H1 (cell line): ENCODE results near the gene RHBDL2. TPM values are rescaled to one million over a fixed set of nuclear protein-coding genes. Genes with fewer than 3 reads are reported as not detected.

ENCODE experiments used
- CTCF ChIA-PET: fragments of 300-600 bp; sonication (Branson Sonifier 250); formaldehyde crosslinking; loops from one replicate; lab custom pipeline; 2021; ENCODE audit not compliant: partially characterized antibody; lab: Charles Lee
- POLR2A ChIA-PET: fragments of 300-600 bp; sonication (Branson Sonifier 250); formaldehyde crosslinking; loops from one replicate; lab custom pipeline; 2021; ENCODE audit warnings: inconsistent platforms; ENCODE audit not compliant: partially characterized antibody; lab: Charles Lee
- DNase-seq, 2 experiments: peaks; one replicate each; pipeline versions ENCODE4 v3.0.0 to v3.0.0-alpha.2; 2010 to 2022; ENCODE audit warnings: low spot score in 2 of 2, low read depth in 1 of 2, mixed read lengths in 1 of 2
- FAIRE-seq: peaks from 2 replicates; lab custom pipeline; 2011; peaks lifted over from hg19 to GRCh38; lab: Jason Lieb, UNC
- H2AFZ ChIP-seq: 2 replicates; pipeline ENCODE4 v1.8.1; 2012; ENCODE audit warnings: low read length, inconsistent platforms
- H2AK5ac ChIP-seq: 2 replicates; pipeline ENCODE4 v1.6.1; 2013; ENCODE audit warnings: low read depth, low read length
- H2BK120ac ChIP-seq: replicated peaks from 2 replicates; pipeline ENCODE3; 2013; ENCODE audit warnings: low read depth, low read length, inconsistent platforms
- H2BK12ac ChIP-seq: 2 replicates; pipeline ENCODE4 v1.6.1; 2013; ENCODE audit warnings: low read depth, low read length
- H2BK15ac ChIP-seq: 2 replicates; pipeline ENCODE4 v1.6.1; 2013; ENCODE audit warnings: low read length
- H2BK20ac ChIP-seq: 2 replicates; pipeline ENCODE4 v1.6.1; 2013; ENCODE audit warnings: low read length
- H2BK5ac ChIP-seq: 2 replicates; pipeline ENCODE4 v1.6.1; 2013; ENCODE audit warnings: low read depth, low read length
- H3K14ac ChIP-seq: 2 replicates; pipeline ENCODE4 v1.6.1; 2013; ENCODE audit warnings: inconsistent platforms; ENCODE audit not compliant: insufficient read length
- H3K18ac ChIP-seq: 2 replicates; pipeline ENCODE4 v1.6.1; 2013; ENCODE audit warnings: low read length; ENCODE audit errors: extremely low read depth
- H3K23ac ChIP-seq: 2 replicates; pipeline ENCODE4 v1.6.1; 2013; ENCODE audit warnings: inconsistent platforms; ENCODE audit not compliant: insufficient read length
- H3K23me2 ChIP-seq: 2 replicates; pipeline ENCODE4 v1.6.1; 2013; ENCODE audit warnings: low read depth, low read length
- H3K27ac ChIP-seq: 2 replicates; pipeline ENCODE4 v1.6.1; 2011; ENCODE audit warnings: low read depth, low read length, inconsistent platforms
- H3K27me3 ChIP-seq, 4 experiments: replicated peaks in 1 of 4; 1 replicate in 1 of 4; 2 replicates in 3 of 4; pipeline versions ENCODE4 v1.6.1 to v1.8.1; 2011 to 2013; ENCODE audit warnings: low read length in 3 of 4, mild to moderate bottlenecking in 3 of 4, inconsistent platforms in 2 of 4, mixed read lengths in 2 of 4, moderate library complexity in 1 of 4; ENCODE audit not compliant: control insufficient read depth in 3 of 4, insufficient read depth in 3 of 4; ENCODE audit errors: extremely low read depth in 1 of 4
- H3K36me3 ChIP-seq, 4 experiments: 2 replicates each; pipeline versions ENCODE4 v1.6.1 to v1.8.1; 2011 to 2013; ENCODE audit warnings: mild to moderate bottlenecking in 4 of 4, low read length in 3 of 4, moderate library complexity in 2 of 4, control low read depth in 1 of 4, inconsistent platforms in 1 of 4; ENCODE audit not compliant: insufficient read depth in 4 of 4, control insufficient read depth in 2 of 4
- H3K4ac ChIP-seq: replicated peaks from 2 replicates; pipeline ENCODE3; 2013; ENCODE audit warnings: low read length, low read depth, mixed read lengths, inconsistent platforms; ENCODE audit not compliant: insufficient read length
- H3K4me1 ChIP-seq, 4 experiments: replicated peaks in 1 of 4; 1 replicate in 1 of 4; 2 replicates in 3 of 4; pipeline versions ENCODE4 v1.6.1 to v1.8.1; 2011 to 2013; ENCODE audit warnings: low read length in 3 of 4, inconsistent platforms in 2 of 4, mixed read lengths in 1 of 4; ENCODE audit not compliant: insufficient read depth in 4 of 4, control insufficient read depth in 3 of 4
- H3K4me2 ChIP-seq, 2 experiments: 2 replicates each; pipeline versions ENCODE4 v1.6.1 to v1.8.1; 2011 to 2013; ENCODE audit warnings: low read depth in 2 of 2, low read length in 2 of 2, control low read depth in 1 of 2, inconsistent platforms in 1 of 2, mild to moderate bottlenecking in 1 of 2; ENCODE audit not compliant: insufficient read depth in 1 of 2
- H3K4me3 ChIP-seq, 4 experiments: fragments of 200-600, 300-600 bp in 1 of 4; sonication (generic), shearing (Covaris generic), sonication (Bioruptor Twin) in 1 of 4; 2 replicates each; pipeline versions ENCODE4 v1.5.1 to v1.8.1; 2011 to 2016; ENCODE audit warnings: low read length in 4 of 4, low read depth in 3 of 4, control low read depth in 2 of 4, inconsistent platforms in 2 of 4, mild to moderate bottlenecking in 2 of 4, mixed read lengths in 1 of 4, moderate library complexity in 1 of 4; ENCODE audit not compliant: insufficient read depth in 2 of 4; ENCODE audit errors: extremely low read depth in 1 of 4
- H3K56ac ChIP-seq: replicated peaks from 2 replicates; pipeline ENCODE3; 2013; ENCODE audit warnings: low read depth, mild to moderate bottlenecking, mixed read lengths, low read length, inconsistent platforms; ENCODE audit not compliant: insufficient read length
- H3K79me1 ChIP-seq: 2 replicates; pipeline ENCODE4 v1.6.1; 2013; ENCODE audit warnings: low read depth, low read length, control low read depth
- H3K79me2 ChIP-seq, 2 experiments: 2 replicates each; pipeline versions ENCODE4 v1.6.1 to v1.8.1; 2012 to 2013; ENCODE audit warnings: low read length in 2 of 2, mild to moderate bottlenecking in 2 of 2, inconsistent platforms in 1 of 2; ENCODE audit not compliant: insufficient read depth in 2 of 2, control insufficient read depth in 1 of 2
- H3K9ac ChIP-seq, 4 experiments: replicated peaks in 1 of 4; 1 replicate in 1 of 4; 2 replicates in 3 of 4; pipeline versions ENCODE4 v1.6.1 to v1.8.1; 2011 to 2013; ENCODE audit warnings: low read depth in 3 of 4, low read length in 3 of 4, control low read depth in 2 of 4, mild to moderate bottlenecking in 2 of 4, moderate library complexity in 2 of 4, inconsistent platforms in 1 of 4; ENCODE audit errors: extremely low read depth in 1 of 4
- H3K9me3 ChIP-seq, 2 experiments: 2 replicates each; pipeline versions ENCODE4 v1.6.1 to v1.8.1; 2012 to 2013; ENCODE audit warnings: mild to moderate bottlenecking in 2 of 2, moderate library complexity in 2 of 2, control low read depth in 1 of 2, inconsistent platforms in 1 of 2, low read depth in 1 of 2, low read length in 1 of 2, mixed read lengths in 1 of 2; ENCODE audit not compliant: insufficient read depth in 2 of 2
- H4K20me1 ChIP-seq, 2 experiments: replicated peaks in 1 of 2; 2 replicates each; pipeline versions ENCODE3 to v1.8.1; 2011 to 2013; ENCODE audit warnings: inconsistent platforms in 2 of 2, low read length in 2 of 2, mild to moderate bottlenecking in 1 of 2; ENCODE audit not compliant: insufficient read depth in 2 of 2, control insufficient read depth in 1 of 2
- H4K5ac ChIP-seq: 2 replicates; pipeline ENCODE4 v1.6.1; 2013; ENCODE audit warnings: low read length, low read depth, mixed read lengths, inconsistent platforms; ENCODE audit not compliant: insufficient read length
- H4K8ac ChIP-seq: 2 replicates; pipeline ENCODE4 v1.8.0; 2013; ENCODE audit warnings: mild to moderate bottlenecking, moderate library complexity, low read length, inconsistent platforms; ENCODE audit not compliant: insufficient read depth; ENCODE audit errors: extremely low read depth
- H4K91ac ChIP-seq: replicated peaks from 2 replicates; pipeline ENCODE3; 2013; ENCODE audit warnings: low read length, mixed read lengths, inconsistent platforms; ENCODE audit not compliant: insufficient read length
- HDAC2 ChIP-seq, 2 experiments: fragments of 300-600 bp in 1 of 2; sonication (generic) in 1 of 2; IDR thresholded peaks; 2 replicates each; pipeline ENCODE4 v1.6.1; 2011 to 2012; ENCODE audit warnings: low read depth in 2 of 2, low read length in 2 of 2, mild to moderate bottlenecking in 2 of 2, moderate library complexity in 2 of 2, borderline replicate concordance in 1 of 2, inconsistent platforms in 1 of 2
- KDM4A ChIP-seq: IDR thresholded peaks from one replicate; pipeline ENCODE4 v1.7.1; 2012; ENCODE audit warnings: low read depth, mild to moderate bottlenecking, moderate library complexity, low read length, inconsistent platforms; ENCODE audit not compliant: severe bottlenecking
- WGBS, 2 experiments: shearing (Covaris generic) in 1 of 2; methylation state at CpG; one replicate each; pipeline versions ENCODE4 v1.1.6 to v1.1.7; 2013 to 2015; ENCODE audit warnings: low lambda C conversion rate in 2 of 2, mixed read lengths in 2 of 2, inconsistent platforms in 1 of 2, low coverage in 1 of 2, missing lambda C conversion rate in 1 of 2; ENCODE audit not compliant: insufficient replicate concordance in 2 of 2, insufficient coverage in 1 of 2, insufficient read length in 1 of 2; ENCODE audit errors: extremely low coverage in 1 of 2, missing lambda C conversion rate in 1 of 2; 5-methylcytosine and 5-hydroxymethylcytosine counted together
- polyA plus RNA-seq, 7 experiments: library from polyadenylated mRNA; depleted of rRNA in 3 of 7; stranded (reverse) in 5 of 7; unstranded in 2 of 7; fragments of >200 nt in 5 of 7; fragments of 200-250 nt in 2 of 7; gene quantifications; 1 replicate in 5 of 7; 2 replicates in 1 of 7; 4 replicates in 1 of 7; pipeline versions ENCODE4 v1.2.1 to v1.2.3, GENCODE V29; 2011 to 2013; ENCODE audit warnings: missing spikeins in 2 of 7, mixed read lengths in 2 of 7
- total RNA-seq: library from RNA; stranded (reverse); fragmentation: NEBNext Ultra II Directional; extraction: Animal tissue kit (Norgen Biotek cat#: 25700); gene quantifications from 2 replicates; pipeline ENCODE4 v1.2.1, GENCODE V29; 2021

RHBDL2 gene
- total and polyA plus RNA-seq, 2 of the 8 experiments (the other 6 are each of a cell fraction or from before 2014, with no cell fraction given), result 0.42 to 0.84 TPM

GRCh38 chr1:38989979-38990378 lies 48.3 kb upstream of the RHBDL2 start:
- no peak overlapping the region for H3K4ac ChIP-seq
- TF ChIP-seq KDM4A (no peak), HDAC2 (IDR thresholded peaks at IDR 0.05; ENCODE audit: borderline replicate concordance in 1 of 2, low read depth in 2 of 2, low read length in 2 of 2) (no peak)
- TF ChIP-seq, all 59 proteins: peak for 0
- Histone ChIP-seq H2BK20ac (peak overlapping the region; percentile 67; the same call in 1 of the 2 replicates), H3K9me3 (no peaks in the 10 kb centered on the region), H3K4me2 (peak overlapping the region; percentile 56 to 62), H2BK5ac (peak overlapping the region; percentile 95; the same call in 1 of the 2 replicates), H3K14ac (no peak overlapping the region), H3K23ac (no peak overlapping the region), H3K27me3 (no peaks in the 10 kb centered on the region), H2BK15ac (no peak overlapping the region), H3K18ac (no peak overlapping the region; the same call in 1 of the 2 replicates), H3K27ac (peak overlapping the region; percentile 73; the same call in 1 of the 2 replicates), H4K91ac (peak overlapping the region; percentile 63), H3K79me1 (no peaks in the 10 kb centered on the region), H4K8ac (no peak overlapping the region), H4K20me1 (peaks cover 11 to 23% of the 10 kb centered on the region in 2 experiments), H2BK12ac (peak overlapping the region; percentile 75; the same call in 1 of the 2 replicates), H3K4me1 (peaks cover 7 to 24% (median 17%) of the 10 kb centered on the region in 4 experiments), H2AK5ac (no peak overlapping the region), H2AFZ (no peak overlapping the region), H2BK120ac (peak overlapping the region; percentile 47), H3K56ac (no peak overlapping the region), H3K9ac (no peak overlapping the region; a peak in 1 of 7 replicates), H3K79me2 (peaks cover 34 to 39% of the 10 kb centered on the region in 2 experiments), H3K23me2 (peaks cover 6% of the 10 kb centered on the region; the same call in 1 of the 2 replicates), H4K5ac (no peak overlapping the region), H3K36me3 (peaks cover 1 to 31% (median 13%) of the 10 kb centered on the region in 4 experiments; a peak in 5 of 8 replicates), H3K4me3 (peak overlapping the region in 2 of 4 experiments; percentile 10 to 50; a peak in 3 of 8 replicates)
- ChIA-PET POLR2A (interaction anchor here (0.6 to 3.0 kb wide), 12 partner anchors 7 to 269 kb away, joined by 3 to 14 read pairs (median 4); partner anchors contain the start of genes GJA9 and NDUFS5), CTCF (interaction anchor here (0.6 to 1.4 kb wide), 6 partner anchors 16 to 1389 kb away, joined by 3 to 5 read pairs (median 4); no protein-coding TSS in a partner anchor)
- no peak for DNase-seq
- 25% methylated on average over 2 of the region's 2 CpGs; no CpG with 5 or more reads in 1 of the 2 experiments for WGBS, 2 experiments
- no peak for FAIRE-seq
